Frontal cortex (tissue), 4 donors: ENCODE measurements around the gene KCNQ2. TPM values are rescaled to one million over a fixed set of nuclear protein-coding genes. Genes with fewer than 3 reads are reported as not detected.

Experiments
- DNase-seq, 2 donors: peaks; one replicate each; pipeline ENCODE4 v3.0.0; 2012; ENCODE audit warnings: low spot score in 2 of 2
- FAIRE-seq: peaks from 2 replicates; lab custom pipeline; 2012; peaks lifted over from hg19 to GRCh38; lab: Jason Lieb, UNC
- total RNA-seq: library from RNA; depleted of rRNA; stranded (reverse); fragments of >200 nt; gene quantifications from one replicate; pipeline ENCODE4 v1.2.3, GENCODE V29; 2014
- donor health status: control.
- donor health status: control.
- donor health status: control.

The KCNQ2 gene
- total RNA-seq, 1 donor from 2014 or later, result 159 TPM

GRCh38 chr20:63411151-63411897 lies 61.1 kb downstream of the KCNQ2 start:
- no peak for FAIRE-seq
- DNase-seq, result no peak

DNA sequence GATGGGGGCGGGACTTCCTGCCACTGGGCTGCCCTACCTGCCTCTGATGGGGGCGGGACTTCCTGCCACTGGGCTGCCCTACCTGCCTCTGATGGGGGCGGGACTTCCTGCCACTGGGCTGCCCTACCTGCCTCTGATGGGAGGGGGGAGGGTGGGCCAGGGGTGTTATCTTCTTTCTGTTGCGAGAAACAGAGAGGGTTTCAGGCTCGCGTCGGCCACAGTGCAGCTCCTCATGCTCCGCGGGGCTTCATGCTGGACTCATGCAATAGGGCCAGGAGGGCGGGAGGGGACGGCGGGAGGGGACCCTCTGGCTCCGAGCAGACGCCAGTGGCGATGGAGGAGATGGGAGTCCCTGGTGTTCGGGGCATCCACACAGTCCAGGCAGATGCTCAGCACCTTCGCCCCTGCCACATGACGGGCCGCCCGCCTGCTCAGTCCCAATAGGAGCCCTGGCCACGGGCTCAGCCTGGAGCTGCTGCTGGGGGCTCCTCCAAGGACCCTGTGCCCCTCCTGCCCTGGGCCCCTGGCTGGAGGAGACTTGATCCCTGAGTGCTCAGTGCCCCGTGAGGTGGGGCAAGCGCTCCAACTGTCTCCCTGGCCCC lies 62.5 kb downstream of the KCNQ2 start:
- DNase-seq (no peak), FAIRE-seq (no peak)

DNA sequence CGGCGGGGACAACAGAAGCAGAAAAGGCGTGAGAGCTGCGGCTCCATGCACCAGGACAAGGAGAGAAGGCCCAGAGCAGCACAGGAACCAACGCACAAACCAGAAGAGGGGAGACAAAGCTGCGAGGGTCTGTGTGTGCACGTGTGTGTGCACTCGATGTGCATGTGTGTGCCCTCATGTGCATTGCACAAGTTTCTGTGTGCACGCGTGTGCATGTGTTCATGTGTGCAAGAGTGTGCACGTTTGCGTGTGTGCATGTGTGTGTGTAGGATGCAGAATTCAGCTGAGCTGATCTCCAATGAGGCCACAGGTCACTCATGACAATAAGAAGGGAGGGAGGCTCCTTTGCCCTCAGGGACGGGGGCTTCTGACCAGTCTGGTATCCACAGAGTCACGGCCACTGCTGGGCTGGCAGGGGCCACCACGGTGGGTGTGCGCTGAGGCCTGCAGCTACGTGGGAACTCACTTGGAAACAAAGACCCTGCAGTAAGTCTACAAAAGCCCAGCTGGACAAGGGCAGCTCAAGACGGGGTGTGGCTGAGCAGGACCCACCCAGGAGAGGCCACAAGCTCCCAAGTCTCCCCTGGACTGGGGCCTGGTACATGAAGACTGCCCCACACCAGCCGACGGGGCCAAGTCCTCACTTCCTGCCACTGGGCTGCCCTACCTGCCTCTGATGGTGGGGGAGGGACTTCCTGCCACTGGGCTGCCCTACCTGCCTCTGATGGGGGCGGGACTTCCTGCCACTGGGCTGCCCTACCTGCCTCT lies 63.2 kb downstream of the KCNQ2 start:
- no peak for FAIRE-seq

GRCh38 chr20:63408684-63409046 lies 63.8 kb downstream of the KCNQ2 start:
- FAIRE-seq, result no peak
- no peak for DNase-seq

More for the DNA sequence above, 63.2 kb downstream of the KCNQ2 start:
- no peak for DNase-seq

DNA sequence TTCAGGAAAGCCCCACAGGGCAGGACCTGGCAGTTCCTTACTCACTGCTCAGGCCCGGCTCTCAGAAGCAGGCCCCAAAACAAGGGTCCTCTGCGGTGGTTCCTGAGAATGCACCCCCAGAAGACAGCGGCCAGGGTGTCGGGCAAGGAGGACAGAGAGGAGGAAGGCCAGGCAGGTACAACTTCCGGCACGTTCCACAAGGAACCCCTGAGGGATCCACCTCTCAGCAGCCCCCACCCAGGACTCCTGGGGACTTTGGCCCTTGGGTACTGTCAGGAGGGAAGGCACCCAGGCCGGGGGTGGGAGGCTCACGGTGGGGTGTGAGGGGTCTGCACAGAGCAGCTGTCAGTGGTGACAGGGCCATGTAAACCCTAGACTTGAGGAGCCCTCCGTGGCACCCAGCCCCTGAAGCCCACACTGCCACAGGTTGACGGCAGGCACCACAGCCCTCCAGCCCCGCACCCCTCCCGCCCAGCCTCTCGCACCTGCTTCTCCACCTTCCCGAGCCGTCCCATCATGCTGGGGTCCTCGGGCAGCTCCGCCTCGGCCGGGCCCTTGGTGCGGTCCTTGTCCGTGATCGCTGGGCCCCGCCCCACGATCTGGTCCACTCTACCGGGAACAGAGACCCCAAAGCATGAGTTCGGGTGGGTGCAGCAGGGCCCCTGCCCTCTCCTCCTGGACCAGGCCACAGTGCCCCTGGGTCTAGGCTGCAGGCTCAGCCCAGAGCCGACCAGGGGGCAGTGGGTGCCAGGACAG lies 64.3 kb downstream of the KCNQ2 start:
- DNase-seq (no peak), FAIRE-seq (no peak)

DNA sequence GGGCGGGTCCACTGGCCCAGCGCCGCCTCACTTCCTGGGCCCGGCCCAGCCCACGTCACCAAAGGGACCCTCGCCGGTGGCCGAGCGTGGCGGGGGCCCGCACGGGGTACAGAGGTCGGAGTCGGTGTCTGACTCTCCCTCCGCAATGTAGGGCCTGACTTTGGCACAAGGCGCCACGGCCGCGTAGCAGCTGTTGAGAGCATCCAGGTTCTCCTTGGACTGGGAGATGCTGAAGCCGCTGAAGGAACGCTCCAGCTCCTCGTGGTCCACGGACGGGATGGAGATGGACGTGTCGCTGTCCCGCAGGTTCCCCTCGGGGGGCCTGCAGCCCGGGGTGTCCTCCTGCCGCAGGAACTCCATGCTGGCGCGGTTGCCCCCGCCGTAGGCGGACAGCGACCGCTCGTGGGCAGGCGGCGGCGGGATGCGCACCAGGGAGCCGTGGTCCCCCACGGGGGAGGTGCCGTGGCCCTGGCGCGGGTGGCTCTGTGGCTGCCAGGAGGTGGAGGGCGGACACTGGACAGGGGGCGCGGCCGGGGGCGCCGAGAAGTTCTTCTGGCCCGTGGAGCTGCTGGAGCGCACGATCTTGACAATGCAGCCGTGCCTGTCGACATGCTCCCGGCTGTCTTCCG lies 65.7 kb downstream of the KCNQ2 start:
- FAIRE-seq (no peak), DNase-seq (no peak)

DNA sequence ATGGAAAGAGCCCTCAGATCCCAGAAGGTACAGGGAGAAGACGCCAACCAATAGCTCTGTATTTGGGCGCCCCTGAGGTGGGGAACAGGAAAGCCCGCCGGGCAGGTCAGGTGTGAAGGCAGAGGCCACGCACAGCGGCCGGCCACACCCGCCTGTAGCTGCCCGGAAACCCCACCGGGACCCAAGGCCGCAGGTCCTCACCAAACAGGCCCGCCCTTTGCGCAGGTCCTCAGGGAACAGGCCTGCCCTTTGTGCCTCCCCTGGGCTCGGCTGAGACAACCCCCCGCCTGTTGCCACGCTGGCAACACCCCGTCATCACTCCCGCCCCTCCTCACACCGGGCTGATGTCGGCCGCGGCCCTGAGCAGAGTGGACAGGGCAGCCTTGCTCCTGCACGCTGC lies 66.4 kb downstream of the KCNQ2 start:
- DNase-seq (no peak), FAIRE-seq (no peak)

DNA sequence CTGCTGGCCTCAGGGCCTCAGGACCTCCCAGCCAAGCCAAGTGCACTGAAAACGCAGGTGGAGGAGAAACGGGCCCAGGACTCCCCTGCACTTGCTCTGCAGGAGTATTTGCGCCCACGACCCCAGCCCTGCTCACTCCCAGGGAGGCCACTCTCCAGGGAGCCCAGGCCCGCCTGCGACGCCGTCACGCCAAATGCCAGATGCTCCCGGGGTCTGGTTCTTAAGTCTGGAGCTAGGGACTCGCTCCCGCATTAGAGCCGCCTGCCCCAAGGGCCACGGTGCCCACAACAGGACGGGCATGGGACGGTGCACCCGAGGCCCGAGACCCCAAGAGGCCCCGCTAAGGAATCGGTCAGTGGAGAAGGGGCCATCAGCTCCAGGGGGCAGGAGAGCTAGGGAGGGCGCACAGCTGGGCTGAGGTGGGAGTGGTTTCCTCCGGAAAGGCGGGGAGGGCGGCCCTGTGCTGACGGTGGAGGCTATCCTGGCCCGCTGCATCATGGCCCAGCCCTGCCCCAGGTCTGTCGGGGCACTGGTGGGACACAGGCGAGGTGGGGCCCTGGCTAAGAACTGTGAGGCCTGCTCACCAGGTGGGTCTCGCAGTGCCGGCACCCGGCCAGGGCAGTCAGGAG lies 67.2 kb downstream of the KCNQ2 start:
- FAIRE-seq (no peak), DNase-seq (no peak)

- DNase-seq (no peak), FAIRE-seq (no peak)
These were observed 68.0 kb downstream of the KCNQ2 start for GRCh38 chr20:63404129-63405085.

DNA sequence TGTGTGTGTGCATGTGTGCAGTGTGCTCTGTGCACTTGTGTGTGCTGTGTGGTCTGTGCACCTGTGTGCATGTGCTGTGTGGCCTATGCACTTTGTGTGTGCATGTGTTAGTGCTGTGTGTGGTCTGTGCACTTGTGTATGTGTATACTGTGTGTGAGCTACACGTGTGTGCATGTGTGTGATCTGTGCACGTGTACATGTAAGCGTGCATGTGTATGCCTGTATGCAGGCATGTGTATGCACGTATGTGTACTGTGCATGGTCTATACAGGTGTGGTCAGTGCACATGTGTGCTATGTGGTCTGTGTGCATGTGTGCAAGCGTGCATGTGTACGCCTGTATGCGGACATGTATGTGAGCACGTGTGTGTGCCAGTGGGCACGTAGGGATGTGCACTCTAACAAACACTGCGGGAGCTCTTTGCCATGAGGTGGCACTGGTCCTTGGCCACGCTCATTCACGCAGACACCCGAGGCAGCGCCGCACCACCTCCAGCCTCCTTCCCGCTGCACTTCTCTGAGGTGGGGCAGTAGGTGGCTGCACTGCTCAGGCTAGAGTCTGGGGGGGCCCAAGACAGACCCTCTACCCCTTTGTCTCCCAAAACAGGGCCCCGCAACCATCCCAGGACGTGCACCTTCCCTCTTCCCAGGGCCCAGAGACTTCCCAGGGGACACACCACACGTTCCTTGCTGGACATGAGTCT lies 68.9 kb downstream of the KCNQ2 start:
- FAIRE-seq (no peak), DNase-seq (no peak)

- FAIRE-seq, result no peak
- DNase-seq, result no peak
These were observed 69.6 kb downstream of the KCNQ2 start for GRCh38 chr20:63402860-63403220.

DNA sequence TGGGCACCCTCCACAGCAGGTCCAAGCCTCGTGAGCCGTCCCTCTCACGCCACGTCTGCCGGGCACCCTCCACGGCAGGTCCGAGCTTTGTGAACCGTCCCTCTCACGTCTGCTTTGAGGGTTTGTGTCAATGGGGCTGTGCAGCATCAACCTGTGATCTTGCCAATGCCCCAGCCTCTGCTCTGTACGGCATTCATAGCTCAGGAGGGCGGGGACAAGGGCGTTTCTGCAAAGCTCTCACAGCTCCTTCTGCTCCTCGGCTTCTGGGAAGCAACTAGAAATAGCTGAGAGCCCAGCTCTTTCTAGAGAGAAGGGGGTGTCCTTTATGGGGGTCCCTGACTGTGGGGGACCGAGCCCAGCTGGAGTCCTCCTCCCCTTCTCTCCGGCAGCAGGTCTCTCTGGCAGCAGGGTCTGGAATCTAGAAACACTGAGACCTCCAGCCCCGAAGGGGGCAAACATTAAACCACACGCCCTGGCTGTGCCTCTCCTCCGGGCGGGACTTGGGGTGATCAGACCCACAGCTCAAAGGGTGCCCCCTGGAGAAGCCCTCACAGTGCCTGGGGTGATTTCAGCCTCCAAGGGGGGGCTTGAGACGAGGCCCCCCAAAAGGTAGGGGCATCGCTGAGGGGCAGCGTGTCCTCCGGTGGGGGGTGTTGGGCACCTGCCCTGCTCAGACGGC lies 70.1 kb downstream of the KCNQ2 start:
- FAIRE-seq (no peak), DNase-seq (no peak)

- FAIRE-seq, result no peak
These were observed 70.9 kb downstream of the KCNQ2 start for GRCh38 chr20:63401384-63402110.

DNA sequence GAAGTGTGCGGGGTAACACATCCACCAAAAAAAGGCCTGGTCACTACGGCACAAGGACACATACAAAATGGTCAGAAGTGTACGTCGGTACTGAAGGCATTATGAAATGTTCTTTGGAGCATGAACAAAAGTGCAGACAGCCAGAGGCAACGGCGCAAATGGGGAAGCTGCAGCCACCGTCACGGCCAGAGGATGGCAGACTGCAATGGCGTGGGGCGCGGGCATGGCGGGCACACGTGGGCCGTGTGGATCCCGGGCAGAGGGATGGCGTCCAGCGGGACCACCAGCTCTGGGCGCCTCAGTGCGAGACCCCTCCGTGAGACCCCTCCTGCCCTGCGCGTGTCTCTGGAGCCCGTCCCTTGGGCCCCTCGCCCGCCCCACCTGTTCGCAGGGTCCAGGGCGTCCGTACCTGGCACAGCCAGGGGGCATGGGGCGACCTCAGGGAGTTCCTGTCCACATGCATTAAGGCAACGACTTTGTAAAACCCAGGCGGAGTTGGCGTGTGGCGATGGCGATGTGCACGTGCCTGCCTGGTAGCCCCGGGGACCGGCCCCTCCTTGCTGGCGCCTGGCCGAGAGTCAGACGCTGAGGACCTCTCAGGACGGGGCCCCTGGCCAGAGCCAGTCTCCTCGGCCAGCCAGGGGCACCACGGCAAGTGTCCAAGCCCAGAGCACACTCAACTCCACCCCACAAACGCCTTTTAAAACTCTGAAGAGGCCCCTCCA lies 71.8 kb downstream of the KCNQ2 start:
- DNase-seq (no peak), FAIRE-seq (no peak)

More at GRCh38 chr20:63401384-63402110, 70.9 kb downstream of the KCNQ2 start:
- DNase-seq, result no peak

- FAIRE-seq, result no peak
- no peak for DNase-seq
These were observed 72.7 kb downstream of the KCNQ2 start for GRCh38 chr20:63399596-63400375.
